Parathyroid adenoma (tissue), 2 donors: ENCODE results near the gene C14orf119.

ENCODE experiments used
- H2AFZ ChIP-seq: fragments of 300-600 bp; sonication (generic); one replicate; pipeline ENCODE4 v1.7.0; 2017; ENCODE audit warnings: antibody characterized with exemption, mild to moderate bottlenecking
- H3K27ac ChIP-seq: fragments of 300-600 bp; sonication (generic); one replicate; pipeline ENCODE4 v1.7.0; 2017
- H3K27me3 ChIP-seq: fragments of 300-600 bp; sonication (generic); one replicate; pipeline ENCODE4 v1.7.0; 2017; ENCODE audit warnings: low read length; ENCODE audit not compliant: control insufficient read depth, insufficient read depth
- H3K36me3 ChIP-seq: fragments of 300-600 bp; sonication (generic); one replicate; pipeline ENCODE4 v1.7.0; 2017; ENCODE audit warnings: low read length; ENCODE audit not compliant: control insufficient read depth, insufficient read depth
- H3K4me1 ChIP-seq: fragments of 300-600 bp; sonication (generic); one replicate; pipeline ENCODE4 v1.7.0; 2017; ENCODE audit warnings: control low read depth
- H3K4me2 ChIP-seq: fragments of 300-600 bp; sonication (generic); one replicate; pipeline ENCODE4 v1.7.0; 2017; ENCODE audit warnings: low read length
- H3K4me3 ChIP-seq: fragments of 300-600 bp; sonication (generic); one replicate; pipeline ENCODE4 v1.7.0; 2017; ENCODE audit warnings: low read depth, low read length
- H3K79me2 ChIP-seq: fragments of 300-600 bp; sonication (generic); one replicate; pipeline ENCODE4 v1.7.0; 2017; ENCODE audit warnings: control low read depth
- H3K9ac ChIP-seq: fragments of 300-600 bp; sonication (generic); one replicate; pipeline ENCODE4 v1.7.0; 2017; ENCODE audit warnings: mild to moderate bottlenecking
- H3K9me3 ChIP-seq: fragments of 300-600 bp; sonication (generic); one replicate; pipeline ENCODE4 v1.7.0; 2017; ENCODE audit warnings: low read length; ENCODE audit not compliant: control insufficient read depth
- CTCF ChIP-seq: fragments of 300-600 bp; sonication (generic); IDR thresholded peaks from one replicate; pipeline ENCODE4 v1.7.0; 2017; ENCODE audit warnings: antibody characterized with exemption, mild to moderate bottlenecking
- donor health status: primary hyperparathyroidism.

Gene C14orf119

GRCh38 chr14:23056956-23057756 lies 38.1 kb upstream of the C14orf119 start, which contains the start of gene CDH24:
CDH24 (minus strand) TSS chr14:23057520; CDS start chr14:23055733, 1,787 bp downstream.
- peaks cover 16% of the 10 kb centered on the region for H3K4me1 ChIP-seq
- H3K9ac ChIP-seq, result peak within 1 kb of the TSS; percentile 46
- no peaks in the 10 kb centered on the region for H3K79me2 ChIP-seq
- H3K9me3 ChIP-seq, result no peaks in the 10 kb centered on the region
- H3K4me3 ChIP-seq, result peak within 1 kb of the TSS; percentile 64
- no peak for TF ChIP-seq CTCF
- H2AFZ ChIP-seq, result peak within 1 kb of the TSS; percentile 93
- peak within 1 kb of the TSS; percentile 61 for H3K27ac ChIP-seq
- no peaks in the 10 kb centered on the region for H3K36me3 ChIP-seq
- H3K4me2 ChIP-seq, result peak within 1 kb of the TSS; percentile 98
- H3K27me3 ChIP-seq, result no peaks in the 10 kb centered on the region

- peak overlapping the region; percentile 61 for H3K27ac ChIP-seq
- no peaks in the 10 kb centered on the region for H3K36me3 ChIP-seq
- H3K9ac ChIP-seq, result peak overlapping the region; percentile 46
Measured at GRCh38 chr14:23057757-23058653, 37.3 kb upstream of the C14orf119 start.

GRCh38 chr14:23058654-23059504 lies 36.4 kb upstream of the C14orf119 start:
- Histone ChIP-seq H3K27ac (no peak overlapping the region), H3K4me1 (peaks cover 19% of the 10 kb centered on the region), H3K9ac (no peak overlapping the region), H3K4me3 (no peak overlapping the region), H3K4me2 (no peak overlapping the region), H3K36me3 (no peaks in the 10 kb centered on the region), H2AFZ (no peak overlapping the region), H3K27me3 (no peaks in the 10 kb centered on the region), H3K9me3 (no peaks in the 10 kb centered on the region), H3K79me2 (no peaks in the 10 kb centered on the region)
- no peak for TF ChIP-seq CTCF

More at GRCh38 chr14:23057757-23058653, 37.3 kb upstream of the C14orf119 start:
- Histone ChIP-seq H2AFZ (peak overlapping the region; percentile 93), H3K4me3 (peak overlapping the region; percentile 64), H3K4me1 (peaks cover 19% of the 10 kb centered on the region), H3K79me2 (no peaks in the 10 kb centered on the region), H3K4me2 (peak overlapping the region; percentile 98), H3K9me3 (no peaks in the 10 kb centered on the region), H3K27me3 (no peaks in the 10 kb centered on the region)
- peak; percentile 95 for TF ChIP-seq CTCF

GRCh38 chr14:23060536-23061260 lies 34.6 kb upstream of the C14orf119 start:
- H3K36me3 ChIP-seq, result no peaks in the 10 kb centered on the region

More at GRCh38 chr14:23060536-23061260, 34.6 kb upstream of the C14orf119 start:
- peaks cover 19% of the 10 kb centered on the region for H3K4me1 ChIP-seq
- no peak overlapping the region for H2AFZ ChIP-seq
- H3K9ac ChIP-seq, result no peak overlapping the region
- peaks cover 2% of the 10 kb centered on the region for H3K79me2 ChIP-seq
- no peaks in the 10 kb centered on the region for H3K27me3 ChIP-seq
- no peak for TF ChIP-seq CTCF
- no peak overlapping the region for H3K4me3 ChIP-seq
- no peak overlapping the region for H3K27ac ChIP-seq
- H3K4me2 ChIP-seq, result no peak overlapping the region
- no peaks in the 10 kb centered on the region for H3K9me3 ChIP-seq
